WI38 (cell line): ENCODE measurements around the gene ATPAF1.

Experiments used
- H3K4me3 ChIP-seq: 2 replicates; pipeline ENCODE4 v1.5.1; 2011; ENCODE audit warnings: low read depth, mild to moderate bottlenecking, control low read depth, low read length
- TF ChIP-seq, protein P1 (sequence below): IDR thresholded peaks from 2 replicates; pipeline ENCODE4 v1.5.1; 2012; ENCODE audit warnings: low read depth, mild to moderate bottlenecking, control low read depth, low read length

ATPAF1 gene

DNA sequence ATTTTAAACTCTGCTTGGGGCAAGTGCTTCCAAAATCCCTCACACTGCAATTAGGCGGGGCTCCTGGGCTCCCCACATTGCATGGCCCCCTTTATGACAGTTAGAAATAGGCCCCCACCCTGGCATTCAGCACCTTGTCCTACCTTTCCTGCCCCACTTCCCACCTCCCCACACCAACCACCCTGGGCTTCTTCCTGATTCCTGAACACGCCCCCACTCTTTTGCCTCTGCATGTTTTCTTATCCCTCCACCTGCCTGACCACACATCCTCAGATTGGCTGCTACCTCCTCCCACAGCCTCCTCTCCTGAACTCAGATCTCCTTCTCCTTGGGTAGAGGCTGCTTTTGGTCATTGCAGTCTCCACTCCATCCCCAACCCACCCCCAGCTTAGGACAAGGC, 53.1 kb downstream of the ATPAF1 start:
- TF ChIP-seq, protein P1, sequence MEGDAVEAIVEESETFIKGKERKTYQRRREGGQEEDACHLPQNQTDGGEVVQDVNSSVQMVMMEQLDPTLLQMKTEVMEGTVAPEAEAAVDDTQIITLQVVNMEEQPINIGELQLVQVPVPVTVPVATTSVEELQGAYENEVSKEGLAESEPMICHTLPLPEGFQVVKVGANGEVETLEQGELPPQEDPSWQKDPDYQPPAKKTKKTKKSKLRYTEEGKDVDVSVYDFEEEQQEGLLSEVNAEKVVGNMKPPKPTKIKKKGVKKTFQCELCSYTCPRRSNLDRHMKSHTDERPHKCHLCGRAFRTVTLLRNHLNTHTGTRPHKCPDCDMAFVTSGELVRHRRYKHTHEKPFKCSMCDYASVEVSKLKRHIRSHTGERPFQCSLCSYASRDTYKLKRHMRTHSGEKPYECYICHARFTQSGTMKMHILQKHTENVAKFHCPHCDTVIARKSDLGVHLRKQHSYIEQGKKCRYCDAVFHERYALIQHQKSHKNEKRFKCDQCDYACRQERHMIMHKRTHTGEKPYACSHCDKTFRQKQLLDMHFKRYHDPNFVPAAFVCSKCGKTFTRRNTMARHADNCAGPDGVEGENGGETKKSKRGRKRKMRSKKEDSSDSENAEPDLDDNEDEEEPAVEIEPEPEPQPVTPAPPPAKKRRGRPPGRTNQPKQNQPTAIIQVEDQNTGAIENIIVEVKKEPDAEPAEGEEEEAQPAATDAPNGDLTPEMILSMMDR: no peak
- H3K4me3 ChIP-seq: no peak overlapping the region

GRCh38 chr1:46614604-46614984, 53.6 kb downstream of the ATPAF1 start:
- H3K4me3 ChIP-seq: no peak overlapping the region

GRCh38 chr1:46613661-46614603, 54.2 kb downstream of the ATPAF1 start:
- TF ChIP-seq, protein P1: no peak
- 0 out of 2 replicates have a peak overlapping the region, but pooled peaks have one; percentile 18 for H3K4me3 ChIP-seq

More at GRCh38 chr1:46614604-46614984, 53.6 kb downstream of the ATPAF1 start:
- TF ChIP-seq, protein P1: no peak

DNA sequence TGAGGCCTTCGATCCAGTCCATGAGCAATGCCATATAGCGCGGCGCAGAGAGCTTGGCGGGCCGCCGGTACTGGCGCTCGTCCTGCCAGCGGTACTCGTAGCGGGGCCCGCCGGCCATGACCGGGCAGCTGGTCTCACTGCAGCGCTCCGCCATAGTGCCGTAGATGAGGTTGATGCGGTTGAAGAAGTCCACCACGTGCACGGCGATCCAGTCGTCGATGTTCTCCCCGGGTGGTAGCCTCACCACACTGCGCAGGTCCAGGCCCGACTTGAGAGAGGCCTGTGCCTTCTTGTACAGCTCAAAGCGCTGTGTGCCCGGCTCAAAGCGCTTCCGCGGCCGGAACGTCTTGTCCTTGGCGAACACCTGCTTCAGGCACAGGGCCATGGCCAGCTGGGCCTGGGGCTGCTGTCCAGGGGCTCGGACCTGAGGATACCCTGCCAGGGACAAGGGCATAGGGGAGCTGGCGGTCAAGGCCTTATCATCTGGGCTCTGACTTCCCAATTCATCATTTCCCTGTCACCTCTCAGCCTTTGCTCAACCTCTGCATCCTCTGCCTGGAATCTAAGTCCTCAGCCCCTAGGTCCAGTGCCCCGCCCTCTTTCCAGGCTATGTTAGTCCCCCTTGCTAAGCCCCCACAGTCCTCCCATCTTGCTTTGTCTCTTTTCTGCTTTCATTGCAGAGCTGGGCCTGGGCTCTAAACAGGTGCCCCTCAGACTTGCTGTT, 55.1 kb downstream of the ATPAF1 start:
- 0 out of 2 replicates have a peak overlapping the region, but pooled peaks have one; percentile 18 for H3K4me3 ChIP-seq
- TF ChIP-seq, protein P1: no peak

DNA sequence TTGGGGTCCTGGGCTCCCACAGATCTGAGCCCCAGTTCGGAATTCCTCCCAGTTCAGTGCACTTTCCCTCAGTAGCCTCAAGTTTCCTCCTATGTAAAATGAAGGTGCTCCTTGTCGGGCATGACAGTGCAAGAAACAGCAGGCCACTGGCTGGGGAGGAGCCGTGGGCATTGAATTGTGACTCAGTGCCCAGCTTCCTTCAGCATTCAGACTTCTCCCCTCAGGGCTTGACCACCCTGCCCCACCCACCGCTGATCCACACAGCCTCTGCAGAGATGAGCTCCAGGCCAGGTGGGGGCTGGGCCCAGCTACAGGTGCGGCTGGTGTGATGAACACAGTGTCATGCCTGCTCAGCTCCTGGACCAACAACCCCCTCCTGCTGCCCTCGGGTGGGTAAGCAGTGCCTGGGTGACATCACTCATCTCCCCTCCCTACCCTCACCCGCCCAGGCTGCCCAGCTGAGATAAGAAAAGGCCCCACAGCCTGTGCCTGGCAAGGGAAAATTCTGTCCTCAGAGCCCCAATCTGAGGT, 56.4 kb downstream of the ATPAF1 start:
- H3K4me3 ChIP-seq: no peak overlapping the region
- TF ChIP-seq, protein P1: no peak

GRCh38 chr1:46607345-46608130, 60.6 kb downstream of the ATPAF1 start:
- H3K4me3 ChIP-seq: no peak overlapping the region
- TF ChIP-seq, protein P1: no peak
